ENCODE results near the gene SPRYD3. TPM values are rescaled to one million over a fixed set of nuclear protein-coding genes. Genes with fewer than 3 reads are reported as not detected.

SPRYD3 gene
- polyA plus RNA-seq, 1 experiment: 15.4 TPM

- no peak for DNase-seq (ENCODE audit: low read depth, low spot score)
- TF ChIP-seq CTCF (IDR thresholded peaks at IDR 0.05; ENCODE audit: low read depth, low read length): no peak
- POLR2A ChIA-PET: interaction anchor here (0.7 to 1.7 kb wide), 3 partner anchors 15 to 43 kb away, joined by 3 to 4 read pairs (median 3); partner anchors contain the start of gene SPRYD3
These were observed 28.6 kb downstream of the SPRYD3 start for GRCh38 chr12:53050426-53051057.

GRCh38 chr12:53049571-53050318, 29.4 kb downstream of the SPRYD3 start, which contains the start of gene TNS2:
Gene TNS2 (plus strand): TSS chr12:53050065. CDS start chr12:53050186, 121 bp downstream.
- POLR2A ChIA-PET: interaction anchor here (0.6 to 2.0 kb wide), 3 partner anchors 29 to 131 kb away, joined by 4 to 7 read pairs (median 6); partner anchors contain the start of genes CSAD, SPRYD3 and ZNF740
- DNase-seq (ENCODE audit: low read depth, low spot score): no peak
- peaks cover 3% of the 10 kb centered on the region; the same call in 1 of the 2 replicates for H3K9me3 ChIP-seq (ENCODE audit: control insufficient read depth, insufficient read depth, low read length)
- TF ChIP-seq CTCF (IDR thresholded peaks at IDR 0.05; ENCODE audit: low read depth, low read length): no peak
- H3K27me3 ChIP-seq (ENCODE audit: control insufficient read depth, insufficient read depth, low read length): no peaks in the 10 kb centered on the region
- H3K27ac ChIP-seq (ENCODE audit: low read depth, low read length): peak within 1 kb of the TSS; percentile 94
- CTCF ChIA-PET: no interaction called here
- peak within 1 kb of the TSS; percentile 79 for H3K4me3 ChIP-seq (ENCODE audit: low read depth, low read length)

More at GRCh38 chr12:53050426-53051057, 28.6 kb downstream of the SPRYD3 start:
- H3K4me3 ChIP-seq (ENCODE audit: low read depth, low read length): peak overlapping the region; percentile 79
- no peaks in the 10 kb centered on the region for H3K27me3 ChIP-seq (ENCODE audit: control insufficient read depth, insufficient read depth, low read length)
- CTCF ChIA-PET: interaction anchor here (1.4 kb wide), 1 partner anchor 15 kb away, joined by 7 read pairs; no protein-coding TSS in a partner anchor
- H3K9me3 ChIP-seq (ENCODE audit: control insufficient read depth, insufficient read depth, low read length): peaks cover 3% of the 10 kb centered on the region; the same call in 1 of the 2 replicates
- H3K27ac ChIP-seq (ENCODE audit: low read depth, low read length): peak overlapping the region; percentile 57

GRCh38 chr12:53048780-53049401, 30.3 kb downstream of the SPRYD3 start:
- DNase-seq (ENCODE audit: low read depth, low spot score): no peak
- CTCF ChIA-PET: interaction anchor here (1.7 to 2.6 kb wide), 3 partner anchors 11 to 149 kb away, joined by 4 to 11 read pairs (median 8); partner anchors contain the start of gene SPRYD3
- POLR2A ChIA-PET: interaction anchor here (0.6 to 3.3 kb wide), 8 partner anchors 12 to 132 kb away, joined by 3 to 15 read pairs (median 6); partner anchors contain the start of genes CSAD, EIF4B, SPRYD3 and ZNF740

More at GRCh38 chr12:53048780-53049401, 30.3 kb downstream of the SPRYD3 start:
- no peak for TF ChIP-seq CTCF (IDR thresholded peaks at IDR 0.05; ENCODE audit: low read depth, low read length)
- no peaks in the 10 kb centered on the region for H3K27me3 ChIP-seq (ENCODE audit: control insufficient read depth, insufficient read depth, low read length)
- H3K27ac ChIP-seq (ENCODE audit: low read depth, low read length): peak overlapping the region; percentile 94
- peak overlapping the region; percentile 79 for H3K4me3 ChIP-seq (ENCODE audit: low read depth, low read length)
- H3K9me3 ChIP-seq (ENCODE audit: control insufficient read depth, insufficient read depth, low read length): peaks cover 3% of the 10 kb centered on the region; the same call in 1 of the 2 replicates

All from AG04450 (cell line).